HG03095 (cell line): Measurements from ENCODE around the gene MAD1L1.
"Not testable (repeated sequence)": the region's sequence is repeated elsewhere in the genome, so short reads cannot be mapped to it uniquely, and the experiment has no call there.

Source experiments
- ATAC-seq: cut with Tn5 transposase; IDR thresholded peaks from one replicate; pipeline ENCODE4 v1.9.1; 2021; ENCODE audit warnings: moderate library complexity; ENCODE audit not compliant: unreplicated experiment

MAD1L1 gene

DNA sequence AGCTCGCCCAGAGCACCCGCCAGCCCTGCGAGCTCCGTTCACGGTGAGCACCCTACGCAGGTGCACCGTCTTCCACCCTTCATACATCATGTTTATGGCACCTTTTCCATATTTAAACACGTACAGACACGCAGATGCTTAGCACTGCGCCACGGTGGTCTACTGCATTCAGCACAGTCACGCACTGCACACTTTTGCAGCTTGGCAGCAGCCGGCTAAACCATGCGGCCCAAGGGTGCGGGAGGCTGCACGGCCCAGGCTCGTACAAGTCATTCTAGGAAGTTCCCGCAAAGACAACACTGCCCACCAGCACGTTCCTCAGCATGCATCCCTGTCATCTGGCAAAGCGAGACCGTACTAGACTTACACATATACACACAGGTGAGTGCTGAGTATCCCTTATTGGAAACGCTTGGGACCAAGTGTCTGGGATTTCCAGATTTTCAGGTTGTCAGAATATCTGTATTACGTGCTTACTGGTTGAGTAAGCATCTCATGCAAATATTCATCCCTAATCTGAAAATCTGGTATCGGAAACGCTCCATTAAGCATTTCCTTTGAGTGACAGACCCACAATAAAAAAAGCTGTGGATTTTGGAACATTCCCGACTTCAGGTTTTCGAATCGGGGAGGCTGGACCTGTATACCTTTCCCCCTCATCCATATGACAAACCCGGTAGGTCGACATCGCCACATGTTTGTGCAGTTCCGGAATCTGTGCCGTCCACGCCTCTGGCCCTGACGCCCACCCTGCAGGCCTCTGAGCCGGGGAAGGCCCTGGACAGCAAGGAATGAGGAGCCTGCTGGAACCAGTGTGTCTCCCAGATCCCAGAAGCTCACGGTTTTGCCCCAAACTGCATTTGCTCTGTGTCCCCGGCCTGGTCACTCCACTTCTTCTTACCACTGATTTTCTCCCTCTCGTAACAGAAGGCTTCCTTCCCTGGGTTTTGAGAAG, 340.5 kb downstream of the MAD1L1 start:
- no peak for ATAC-seq

DNA sequence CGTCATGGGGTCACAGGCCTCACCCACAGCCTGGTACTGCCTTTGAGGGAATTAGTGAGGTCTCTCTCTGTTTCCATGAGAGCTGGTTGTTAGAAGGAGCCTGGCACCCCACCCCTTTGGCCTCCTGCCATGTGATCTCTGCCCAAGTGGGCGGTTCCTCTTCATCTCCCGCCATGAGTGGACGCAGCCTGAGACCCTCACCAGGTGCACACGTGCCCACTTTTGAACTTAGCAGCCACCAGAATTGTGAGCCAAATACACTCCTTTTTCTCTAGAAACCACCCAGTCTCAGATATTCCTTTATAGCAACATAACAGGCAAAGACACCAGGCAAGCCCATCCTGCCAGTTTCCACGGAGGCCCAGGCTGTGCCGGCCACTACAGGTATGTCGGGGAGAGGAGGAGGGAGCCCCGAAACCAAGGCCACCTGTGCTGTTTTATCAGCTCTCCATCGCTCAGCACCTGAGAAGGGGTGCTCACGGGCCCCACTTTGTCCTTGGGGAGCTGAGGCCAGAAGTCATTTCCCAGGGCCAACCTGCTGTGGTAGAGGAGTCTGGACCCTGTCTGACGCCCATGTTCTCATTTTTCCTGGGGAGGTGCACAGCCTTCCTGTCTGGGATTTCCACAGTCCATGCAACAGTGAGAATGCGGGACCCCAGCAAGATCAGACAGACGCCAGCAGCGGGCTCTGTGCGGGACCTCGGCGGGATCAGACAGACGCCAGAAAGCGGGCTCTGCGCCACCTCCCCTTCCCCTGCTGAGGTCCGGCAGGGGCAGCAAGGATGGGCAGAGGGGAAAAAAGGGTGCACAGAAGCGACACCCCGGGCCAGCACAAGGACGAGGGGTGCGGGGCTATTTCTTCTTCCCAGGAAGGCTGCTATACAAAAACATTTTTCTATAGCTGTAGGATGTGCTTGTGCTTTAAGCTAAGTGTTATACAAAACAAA, 342.2 kb downstream of the MAD1L1 start:
- ATAC-seq, result no peak

DNA sequence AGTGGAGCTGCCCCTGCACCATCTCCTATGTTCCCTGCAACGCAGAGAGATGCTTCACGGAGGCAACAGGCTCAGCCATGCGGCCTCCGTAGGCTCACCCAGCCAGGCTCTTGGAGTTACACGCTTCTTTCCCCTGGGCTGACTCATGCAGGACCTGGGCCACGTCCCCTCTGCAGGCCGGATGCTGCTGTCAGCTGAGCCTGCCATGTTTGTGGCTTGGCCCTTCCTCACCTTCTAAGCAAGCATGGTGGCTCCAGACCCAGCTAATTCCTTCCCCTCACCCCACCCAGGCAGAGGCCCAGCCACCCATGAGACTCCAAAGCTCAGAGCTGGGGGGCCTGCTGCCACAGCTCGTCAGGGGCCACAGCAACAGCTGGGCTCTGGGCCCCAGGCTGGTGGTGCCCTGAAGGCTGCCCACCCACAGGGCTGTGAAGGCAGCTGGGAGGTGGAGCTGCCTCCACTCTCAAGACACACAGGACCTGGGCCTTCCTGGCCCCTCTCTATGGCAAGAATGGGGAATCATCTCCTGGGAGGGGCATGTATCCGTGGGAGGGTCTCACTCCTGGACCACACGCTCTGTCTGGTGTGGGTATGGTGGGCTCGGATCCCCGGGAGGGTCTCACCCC, 343.1 kb downstream of the MAD1L1 start:
- ATAC-seq, result no peak

DNA sequence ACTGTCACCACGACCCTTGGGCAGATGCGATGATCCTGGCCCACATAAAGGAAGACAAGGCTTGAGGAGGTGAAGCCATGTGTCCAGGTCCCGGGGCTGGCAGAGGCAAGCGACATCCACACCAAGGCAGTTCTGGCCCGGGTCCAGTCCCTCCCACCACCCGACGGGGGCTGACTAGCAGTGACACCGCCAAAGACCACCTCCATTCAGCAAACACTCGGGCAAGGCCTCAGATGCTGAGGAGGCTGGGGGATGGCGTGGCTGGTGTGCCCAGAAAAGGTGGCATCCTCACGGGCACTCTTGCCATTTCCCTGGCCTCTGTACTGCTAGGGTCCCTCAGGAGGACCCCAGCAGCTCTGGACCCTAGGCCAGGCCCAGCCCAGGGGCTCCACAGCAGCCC, 343.7 kb downstream of the MAD1L1 start:
- ATAC-seq, result no peak

DNA sequence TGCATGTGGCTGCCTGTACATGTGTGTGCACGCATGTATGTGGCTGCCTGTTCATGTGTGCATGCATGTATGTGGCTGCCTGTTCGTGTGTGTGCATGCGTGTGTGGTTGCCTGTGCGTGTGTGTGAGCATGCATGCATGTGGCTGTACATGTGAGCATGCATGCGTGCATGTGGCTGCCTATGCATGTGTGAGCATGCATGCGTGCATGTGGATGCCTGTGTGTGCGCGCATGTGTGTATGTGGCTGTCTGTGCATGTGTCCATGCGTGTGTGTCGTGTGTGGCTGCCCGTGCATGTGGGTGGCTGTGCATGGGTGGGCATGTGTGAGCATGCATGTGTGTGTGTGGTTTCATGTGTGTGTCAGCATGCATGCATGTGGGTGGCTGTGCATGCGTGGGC, 344.3 kb downstream of the MAD1L1 start:
- ATAC-seq, result no peak

DNA sequence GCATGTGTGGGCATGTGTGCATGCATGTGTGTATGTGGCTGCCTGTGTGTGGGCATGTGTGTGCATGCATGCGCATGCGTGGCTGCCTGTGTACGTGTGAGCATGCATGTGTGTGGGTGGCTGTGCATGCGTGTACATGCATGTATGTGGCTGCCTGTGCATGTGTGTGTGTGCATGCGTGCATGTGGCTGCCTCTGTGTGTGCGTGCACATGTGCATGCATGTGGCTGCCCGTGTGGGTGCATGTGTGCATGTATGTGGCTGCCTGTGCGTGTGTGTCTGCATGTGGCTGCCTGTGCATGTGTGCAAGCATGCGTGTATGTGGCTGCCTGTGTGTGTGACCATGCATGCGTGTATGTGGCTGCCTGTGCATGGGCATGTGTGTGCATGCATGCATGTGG, 345.5 kb downstream of the MAD1L1 start:
- no peak for ATAC-seq

DNA sequence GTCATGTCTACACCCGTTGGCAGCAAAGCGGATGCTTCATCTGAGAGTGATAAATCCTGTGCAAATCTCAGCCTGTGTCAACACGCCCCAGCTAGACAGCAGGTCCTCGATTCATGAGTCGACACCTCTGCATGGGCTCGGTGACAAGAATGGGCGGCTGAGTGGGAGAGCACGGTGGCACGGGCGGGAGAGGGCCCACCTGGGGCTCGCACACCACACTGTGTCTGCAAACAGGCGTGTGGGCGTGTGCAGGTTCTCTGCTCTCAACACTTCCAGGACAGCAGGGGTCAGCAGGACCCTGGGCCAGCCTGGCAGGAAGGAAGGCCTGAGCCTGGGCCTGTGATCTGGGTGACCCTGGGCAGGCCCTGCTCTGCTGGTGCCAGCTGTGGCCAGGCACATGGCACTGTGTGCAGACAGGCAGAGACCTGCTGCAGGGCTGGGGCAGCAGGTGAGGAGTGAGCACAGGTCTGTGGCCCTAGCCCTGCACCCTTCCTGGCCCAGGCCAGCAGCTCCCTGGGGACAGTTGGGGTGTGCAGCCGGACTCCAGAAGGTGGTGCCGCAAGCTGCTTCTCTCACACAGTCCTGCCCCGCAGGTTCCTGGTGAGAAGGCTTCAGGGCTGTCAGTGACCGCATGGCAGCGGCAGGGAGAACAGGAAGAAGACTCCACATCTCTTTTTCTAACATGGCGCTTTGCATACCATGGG, 346.2 kb downstream of the MAD1L1 start:
- ATAC-seq, result no peak

DNA sequence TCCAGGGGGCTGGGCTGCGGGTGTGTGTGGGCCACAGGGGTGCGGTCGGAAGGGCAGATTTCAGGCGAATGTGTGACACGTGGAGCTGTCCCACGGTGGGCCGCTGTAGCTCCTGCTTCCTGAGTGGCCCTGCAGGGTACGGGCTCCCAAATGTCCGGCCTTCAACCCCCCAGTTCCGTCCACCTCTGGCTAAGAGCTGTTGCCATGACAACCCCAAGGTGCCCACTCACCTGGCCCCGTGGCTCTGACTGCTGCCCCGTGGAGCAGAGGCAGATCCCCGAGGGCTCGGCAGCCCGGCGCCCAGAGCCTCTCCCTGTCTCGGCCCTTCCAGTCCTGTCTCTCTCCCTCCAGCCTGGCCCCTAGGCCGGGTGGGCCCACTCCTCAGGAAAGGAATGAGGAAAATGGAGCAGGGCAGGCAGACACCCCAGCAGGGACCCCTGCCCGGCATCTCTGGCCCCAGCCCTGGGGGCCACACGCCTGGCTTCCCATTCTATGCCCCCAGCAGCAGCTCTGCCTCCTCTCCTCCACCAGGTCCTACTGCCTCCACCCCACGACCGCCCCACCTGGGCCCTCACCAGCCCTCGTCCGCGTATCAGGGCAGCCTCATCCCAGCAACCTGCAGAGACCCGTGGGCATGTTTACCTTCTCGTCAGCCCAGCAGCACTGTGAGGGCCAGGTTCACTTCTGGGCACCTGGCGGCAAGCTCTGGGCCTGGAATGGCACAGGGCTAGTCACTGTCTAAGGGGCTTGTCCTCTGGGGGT, 347.1 kb downstream of the MAD1L1 start:
- no peak for ATAC-seq

DNA sequence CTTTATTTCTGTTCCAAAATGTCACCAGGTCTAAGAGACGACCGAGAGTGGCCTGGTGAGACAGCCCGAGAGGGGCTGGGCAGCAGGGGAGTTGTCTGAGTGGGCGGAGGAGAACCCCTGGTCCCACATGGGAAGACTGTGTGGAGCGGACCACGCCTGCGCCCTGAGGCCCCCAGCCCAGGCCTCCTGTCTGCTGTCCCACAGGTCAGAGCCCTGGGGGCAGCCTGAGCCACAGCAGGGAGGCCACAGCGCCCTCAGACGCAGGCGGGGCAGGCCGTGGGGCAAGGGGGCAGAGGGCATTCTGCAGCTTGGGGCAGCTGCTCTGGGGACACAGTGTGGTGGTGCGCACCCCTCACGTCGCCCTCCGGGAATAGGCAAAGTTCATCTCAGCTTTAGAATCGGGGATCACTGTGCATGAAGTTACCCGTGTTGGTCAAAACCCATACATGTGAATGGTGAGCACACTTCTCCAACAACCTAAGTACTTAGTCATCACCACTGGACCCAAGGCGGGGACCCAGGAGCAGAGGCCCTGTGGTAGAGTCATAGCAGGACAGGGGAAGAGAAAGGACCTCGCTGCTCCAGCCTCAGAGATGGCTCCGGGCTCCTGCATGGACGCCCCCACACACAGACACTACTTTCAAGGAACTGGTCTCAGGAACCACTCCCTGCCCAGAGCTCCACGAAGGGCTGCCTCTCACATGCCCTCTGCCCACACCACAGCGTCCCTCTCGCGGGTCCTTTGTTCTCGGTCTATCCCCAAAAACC, 348.0 kb downstream of the MAD1L1 start:
- no peak for ATAC-seq

DNA sequence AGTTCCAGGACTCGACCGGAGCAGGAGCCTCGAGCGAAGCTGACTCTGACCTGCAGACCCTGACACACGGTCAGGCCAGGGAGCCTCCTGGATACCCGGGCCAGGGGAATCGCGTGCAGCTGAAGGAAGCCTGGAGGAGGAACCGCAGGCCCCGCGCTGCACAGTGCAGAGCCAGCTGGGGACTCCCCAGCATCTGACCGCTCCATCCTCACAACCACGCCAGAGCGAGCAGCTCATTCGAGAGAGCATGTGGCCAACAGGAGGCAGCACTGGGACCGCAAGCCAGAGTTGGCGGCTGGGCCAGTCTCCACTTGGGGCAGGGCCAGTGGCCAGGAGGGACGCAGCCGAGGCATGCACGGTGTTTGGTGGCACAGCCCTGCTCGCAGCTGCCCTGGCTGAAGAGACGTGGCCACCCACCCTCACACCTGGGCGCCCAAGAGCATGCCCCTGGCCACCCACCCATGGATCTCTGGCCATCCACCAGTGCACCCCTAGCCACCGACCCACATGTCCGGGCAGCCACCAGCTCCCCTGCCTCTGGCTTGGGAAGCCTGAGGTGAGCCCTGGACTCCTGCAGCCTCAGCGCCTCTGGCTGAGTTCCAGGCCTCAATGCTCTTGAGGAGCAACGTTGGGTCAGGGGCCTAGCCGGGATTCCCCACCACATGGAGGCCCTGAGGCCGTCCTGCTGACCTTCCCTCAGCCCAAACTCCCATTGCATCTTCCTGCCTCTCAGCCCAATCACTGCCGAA, 348.7 kb downstream of the MAD1L1 start:
- no peak for ATAC-seq

DNA sequence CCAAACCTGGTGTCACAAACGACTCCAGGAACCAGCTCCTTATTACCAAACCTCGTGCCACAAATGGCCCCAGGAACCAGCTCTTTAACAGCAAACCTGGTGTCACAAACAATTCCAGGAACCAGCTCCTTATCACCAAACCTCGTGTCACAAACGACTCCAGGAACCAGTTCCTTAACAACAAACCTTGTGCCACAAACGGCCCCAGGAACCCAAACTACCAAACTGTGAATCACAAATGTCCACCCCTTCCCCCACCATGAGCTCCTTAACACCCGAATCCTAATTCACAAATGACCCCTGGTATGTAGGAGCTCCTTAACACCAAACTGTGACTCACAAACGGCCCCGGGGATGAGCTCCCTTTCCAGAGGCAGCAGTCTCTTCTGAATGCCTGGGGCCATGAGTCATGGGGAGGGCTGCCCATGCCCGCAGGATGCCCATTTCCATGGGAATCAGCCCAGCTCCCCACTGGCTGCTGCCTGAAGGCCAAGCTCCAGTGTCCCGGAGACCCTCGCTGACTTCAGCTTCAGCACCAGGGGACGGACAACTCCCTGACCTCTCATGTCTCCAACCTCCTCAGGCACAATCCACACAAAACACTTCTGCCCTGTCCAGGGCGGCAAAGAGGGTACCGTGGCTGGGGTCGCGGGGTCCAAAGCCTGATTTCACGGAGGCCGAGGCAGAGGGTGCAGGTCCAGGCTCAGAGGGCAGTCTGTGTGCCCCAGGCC, 349.5 kb downstream of the MAD1L1 start:
- no peak for ATAC-seq

DNA sequence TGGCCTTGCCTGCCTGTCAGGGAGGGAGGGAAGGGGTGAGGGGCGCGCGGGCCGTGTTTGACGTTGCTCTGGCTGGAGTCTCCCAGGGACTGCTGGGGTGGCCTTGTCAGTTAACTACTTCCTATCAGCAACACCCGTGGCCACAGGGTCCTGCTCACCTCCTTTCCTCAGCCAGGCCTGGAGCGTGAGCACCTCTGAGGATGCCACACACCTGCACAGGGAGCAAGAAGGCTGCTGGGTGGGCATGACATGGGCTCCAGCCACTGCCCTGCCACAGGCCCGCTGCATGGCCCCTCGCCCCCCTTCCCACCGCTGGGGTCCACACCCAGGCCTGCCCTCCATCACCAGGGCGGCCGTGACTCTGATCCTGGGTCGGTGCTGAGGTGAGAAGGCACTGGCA, 350.3 kb downstream of the MAD1L1 start:
- no peak for ATAC-seq

DNA sequence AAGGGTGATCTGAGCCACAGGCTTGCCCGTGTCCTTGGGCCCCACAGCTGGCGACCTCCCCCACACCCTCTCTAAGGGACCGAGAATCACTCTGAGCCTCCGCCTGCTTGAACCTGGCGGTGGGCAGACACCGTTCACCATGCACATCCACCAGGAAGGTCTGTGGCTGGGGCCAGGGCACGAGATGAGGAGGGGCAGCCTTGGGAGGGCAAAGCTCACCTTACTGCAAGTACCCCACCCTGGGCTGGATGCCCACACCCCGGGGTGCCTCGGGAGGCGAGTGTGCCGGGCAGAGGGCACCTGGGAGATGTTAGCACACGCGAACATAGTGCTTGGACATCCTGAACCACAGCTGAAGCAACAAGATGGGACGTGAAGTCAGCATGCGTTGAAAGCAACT, 350.8 kb downstream of the MAD1L1 start:
- ATAC-seq, result no peak

DNA sequence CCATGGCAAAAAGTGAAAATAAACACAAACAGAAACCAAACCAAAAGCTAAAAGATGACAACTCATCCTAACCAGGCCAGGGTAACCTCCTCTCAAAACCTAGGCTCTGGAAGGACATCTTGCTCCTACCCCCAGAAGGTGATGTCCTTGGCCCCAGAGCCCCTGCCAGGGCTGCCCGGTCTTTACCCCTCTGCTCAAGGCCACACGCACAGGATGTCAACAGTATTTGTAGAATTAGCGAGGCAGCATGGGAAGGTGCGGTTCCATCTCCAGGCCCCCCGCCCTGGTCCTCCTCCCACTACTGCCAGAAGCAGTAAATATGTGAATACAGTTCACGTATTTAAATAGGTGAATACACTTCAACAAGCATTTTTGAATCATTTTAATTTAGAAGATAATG, 356.1 kb downstream of the MAD1L1 start:
- not testable (repeated sequence) for ATAC-seq

DNA sequence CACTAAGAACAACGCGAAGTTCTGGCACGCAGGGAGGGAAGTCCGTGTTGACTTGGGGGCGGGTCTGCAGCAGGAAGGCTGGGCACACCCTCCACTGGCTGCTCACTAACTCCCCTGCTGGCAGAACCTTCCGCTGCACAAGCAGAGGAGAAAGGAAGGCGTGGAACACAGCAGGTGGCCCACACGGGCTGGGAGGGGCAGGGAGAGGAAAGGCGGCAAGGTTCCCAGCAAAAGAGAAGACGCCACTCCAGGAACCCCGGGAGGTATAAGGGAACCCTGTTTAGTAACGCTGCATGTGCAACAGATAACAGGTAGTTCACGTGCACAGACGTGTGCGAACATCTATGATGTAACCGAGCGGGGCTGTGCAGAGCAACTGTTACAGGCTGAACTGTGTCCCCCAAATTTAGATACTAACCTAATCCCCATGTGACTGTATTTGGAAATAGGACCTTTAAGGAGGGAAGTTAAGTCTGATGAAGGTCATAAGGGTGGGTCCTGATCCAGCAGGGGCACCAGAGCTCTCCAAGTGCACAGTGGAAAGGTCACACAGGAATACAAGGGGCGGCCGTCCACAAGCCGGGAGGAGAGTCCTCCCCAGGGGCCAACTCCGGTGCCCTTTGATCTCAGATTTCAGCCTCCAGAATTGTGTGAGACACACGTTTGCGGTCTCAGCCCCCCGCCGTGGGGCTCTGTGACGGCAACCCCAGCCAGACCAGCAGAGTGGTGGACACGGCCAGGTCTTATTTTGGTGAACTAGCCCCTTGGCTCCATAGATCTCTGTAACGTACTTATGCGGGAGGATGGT, 357.1 kb downstream of the MAD1L1 start:
- ATAC-seq, result not testable (repeated sequence)

DNA sequence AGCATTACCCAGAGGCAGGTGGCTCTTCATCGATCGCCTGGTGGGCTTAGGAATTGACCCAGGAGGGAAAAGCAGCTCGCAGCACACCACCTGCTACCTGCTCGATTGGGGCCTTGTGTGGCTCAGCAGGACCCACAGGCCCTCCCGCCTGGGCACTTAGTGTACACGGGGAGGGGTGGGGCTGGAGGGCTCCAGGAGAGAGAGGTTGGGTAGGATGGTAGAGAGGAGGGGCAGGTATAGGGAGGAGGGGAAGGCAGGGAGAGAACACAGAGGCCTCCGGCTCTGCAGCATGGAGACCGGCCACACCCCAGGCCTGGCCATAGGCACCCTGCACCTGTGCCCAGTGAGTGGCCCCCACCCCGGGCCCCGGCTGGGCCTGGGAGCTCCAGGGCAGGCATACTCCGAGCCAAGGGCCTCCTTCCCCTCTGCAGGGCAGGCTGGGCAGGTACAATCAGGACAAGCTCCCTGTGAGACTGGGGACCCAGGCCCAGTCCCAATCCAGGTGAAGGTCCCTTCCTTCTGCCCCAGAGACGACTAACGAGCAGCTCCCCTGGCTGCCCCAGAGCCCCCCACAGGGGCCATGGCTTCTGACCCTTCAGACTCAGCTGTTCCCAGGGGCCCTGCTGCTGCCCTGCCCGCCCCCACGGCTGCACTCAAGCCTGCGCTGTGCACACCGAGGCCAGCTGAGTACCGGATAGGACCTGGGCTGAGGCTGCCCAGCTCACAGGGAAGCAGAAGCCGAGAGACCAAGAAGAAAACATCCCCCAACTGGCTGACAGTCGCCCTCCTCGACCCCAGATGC, 358.0 kb downstream of the MAD1L1 start:
- not testable (repeated sequence) for ATAC-seq
